CD1c-positive myeloid dendritic cell (primary cell): Measurements from ENCODE around the gene ADAMTS2.

Experiments used
- DNase-seq: peaks from one replicate; pipeline ENCODE4 v3.0.0-alpha.2; 2016; ENCODE audit errors: extremely low spot score

The ADAMTS2 gene

GRCh38 chr5:179343719-179344430, 1.4 kb downstream of the ADAMTS2 start:
- no peak for DNase-seq

GRCh38 chr5:179343021-179343718, 2.1 kb downstream of the ADAMTS2 start:
- DNase-seq = no peak

GRCh38 chr5:179342577-179342976, 2.7 kb downstream of the ADAMTS2 start:
- DNase-seq = no peak

- DNase-seq = no peak
These were observed 4.8 kb downstream of the ADAMTS2 start for GRCh38 chr5:179340465-179340864.

- no peak for DNase-seq
These were observed 5.3 kb downstream of the ADAMTS2 start for GRCh38 chr5:179339996-179340395.

GRCh38 chr5:179339081-179339480, 6.2 kb downstream of the ADAMTS2 start:
- DNase-seq = no peak

- no peak for DNase-seq
These were observed 7.2 kb downstream of the ADAMTS2 start for GRCh38 chr5:179337796-179338676.

- DNase-seq = no peak
These were observed 8.1 kb downstream of the ADAMTS2 start for GRCh38 chr5:179336871-179337795.

- no peak for DNase-seq
These were observed 9.0 kb downstream of the ADAMTS2 start for GRCh38 chr5:179336126-179336870.

- DNase-seq = no peak
These were observed 11.2 kb downstream of the ADAMTS2 start for GRCh38 chr5:179333796-179334761.

- DNase-seq = no peak
These were observed 12.4 kb downstream of the ADAMTS2 start for GRCh38 chr5:179332741-179333290.

- DNase-seq = no peak
These were observed 13.5 kb downstream of the ADAMTS2 start for GRCh38 chr5:179331591-179332375.

GRCh38 chr5:179330186-179330900, 14.9 kb downstream of the ADAMTS2 start:
- DNase-seq = no peak

- DNase-seq = no peak
These were observed 17.0 kb downstream of the ADAMTS2 start for GRCh38 chr5:179328291-179328690.

GRCh38 chr5:179327021-179327735, 18.1 kb downstream of the ADAMTS2 start:
- no peak for DNase-seq

GRCh38 chr5:179326122-179326927, 18.9 kb downstream of the ADAMTS2 start:
- DNase-seq = no peak
